ENCODE data around the gene OR2T4. TPM values are rescaled to one million over a fixed set of nuclear protein-coding genes. Genes with fewer than 3 reads are reported as not detected.

The OR2T4 gene
- total RNA-seq, 1 donor from 2014 or later = not detected

GRCh38 chr1:248388426-248388825 is 27.0 kb downstream of the OR2T4 start:
- TF ChIP-seq, protein P1, sequence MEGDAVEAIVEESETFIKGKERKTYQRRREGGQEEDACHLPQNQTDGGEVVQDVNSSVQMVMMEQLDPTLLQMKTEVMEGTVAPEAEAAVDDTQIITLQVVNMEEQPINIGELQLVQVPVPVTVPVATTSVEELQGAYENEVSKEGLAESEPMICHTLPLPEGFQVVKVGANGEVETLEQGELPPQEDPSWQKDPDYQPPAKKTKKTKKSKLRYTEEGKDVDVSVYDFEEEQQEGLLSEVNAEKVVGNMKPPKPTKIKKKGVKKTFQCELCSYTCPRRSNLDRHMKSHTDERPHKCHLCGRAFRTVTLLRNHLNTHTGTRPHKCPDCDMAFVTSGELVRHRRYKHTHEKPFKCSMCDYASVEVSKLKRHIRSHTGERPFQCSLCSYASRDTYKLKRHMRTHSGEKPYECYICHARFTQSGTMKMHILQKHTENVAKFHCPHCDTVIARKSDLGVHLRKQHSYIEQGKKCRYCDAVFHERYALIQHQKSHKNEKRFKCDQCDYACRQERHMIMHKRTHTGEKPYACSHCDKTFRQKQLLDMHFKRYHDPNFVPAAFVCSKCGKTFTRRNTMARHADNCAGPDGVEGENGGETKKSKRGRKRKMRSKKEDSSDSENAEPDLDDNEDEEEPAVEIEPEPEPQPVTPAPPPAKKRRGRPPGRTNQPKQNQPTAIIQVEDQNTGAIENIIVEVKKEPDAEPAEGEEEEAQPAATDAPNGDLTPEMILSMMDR (IDR thresholded peaks at IDR 0.05; ENCODE audit: insufficient read depth, low read length, severe bottlenecking) = no peak
- Histone ChIP-seq H3K27me3 (ENCODE audit: control insufficient read depth, insufficient read depth, low read length) (no peaks in the 10 kb centered on the region), H3K36me3 (ENCODE audit: control insufficient read depth, insufficient read depth, low read length) (no peaks in the 10 kb centered on the region), H3K4me3 (ENCODE audit: low read depth, low read length) (no peak overlapping the region)
- FAIRE-seq (no peak), DNase-seq (ENCODE audit: low read depth) (no peak)

GRCh38 chr1:248393050-248393449 is 31.6 kb downstream of the OR2T4 start:
- Histone ChIP-seq H3K36me3 (ENCODE audit: control insufficient read depth, insufficient read depth, low read length) (no peaks in the 10 kb centered on the region), H3K4me3 (ENCODE audit: low read depth, low read length) (no peak overlapping the region), H3K27me3 (ENCODE audit: control insufficient read depth, insufficient read depth, low read length) (no peaks in the 10 kb centered on the region)
- DNase-seq (ENCODE audit: low read depth) = no peak
- TF ChIP-seq, protein P1 (IDR thresholded peaks at IDR 0.05; ENCODE audit: insufficient read depth, low read length, severe bottlenecking) = no peak
- FAIRE-seq = no peak

DNA sequence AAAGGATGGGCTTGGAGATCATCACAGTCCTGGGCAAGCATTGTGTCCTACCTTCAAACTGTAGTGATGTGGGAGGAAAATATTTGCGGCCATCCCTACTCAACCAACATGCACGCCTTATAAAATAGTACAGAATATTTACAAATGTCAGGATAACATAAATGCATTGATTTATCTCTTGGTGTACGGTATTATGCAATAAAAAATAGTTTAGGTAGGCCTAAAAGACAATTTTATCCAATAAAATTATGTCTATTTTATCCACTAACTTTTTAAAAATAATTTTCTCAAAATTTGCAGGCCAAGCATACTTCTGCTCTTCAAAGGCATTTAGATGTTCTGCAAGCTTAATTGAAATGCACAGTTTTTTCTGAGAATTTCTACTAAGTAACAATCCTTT is 41.3 kb downstream of the OR2T4 start, which contains the start of gene OR2T1:
TSS of gene OR2T1 (plus strand) at position 301 of the 400 bp plus-strand sequence. CDS start 3,100 bp downstream, outside the sequence.
- no peaks in the 10 kb centered on the region for H3K27me3 ChIP-seq (ENCODE audit: control insufficient read depth, insufficient read depth, low read length)
- FAIRE-seq (no peak), DNase-seq (ENCODE audit: low read depth) (no peak)

DNA sequence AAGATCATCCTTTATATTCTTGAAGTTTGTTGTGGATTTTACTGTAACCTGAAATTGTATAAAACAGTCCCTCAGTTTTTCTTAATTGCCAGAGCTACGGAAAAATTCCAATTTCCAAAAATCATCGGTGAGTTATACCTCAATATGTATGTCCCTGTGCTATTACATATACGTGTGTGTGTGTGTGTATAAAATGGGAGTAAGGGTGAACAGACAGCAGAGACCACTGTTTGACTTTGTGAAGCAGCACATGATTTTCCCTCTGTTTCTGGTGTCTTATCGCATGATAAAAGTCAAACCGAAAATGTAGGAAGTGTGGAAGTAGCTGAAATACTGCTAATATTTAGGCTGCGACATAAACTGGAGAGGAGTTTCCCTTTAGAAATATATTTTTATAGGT is 42.6 kb downstream of the OR2T4 start:
- no peaks in the 10 kb centered on the region for H3K36me3 ChIP-seq (ENCODE audit: control insufficient read depth, insufficient read depth, low read length)
- H3K27me3 ChIP-seq (ENCODE audit: control insufficient read depth, insufficient read depth, low read length) = no peaks in the 10 kb centered on the region
- TF ChIP-seq, protein P1 (IDR thresholded peaks at IDR 0.05; ENCODE audit: insufficient read depth, low read length, severe bottlenecking) = no peak
- no peak overlapping the region for H3K4me3 ChIP-seq (ENCODE audit: low read depth, low read length)
- DNase-seq (ENCODE audit: low read depth) (peak; percentile 19), FAIRE-seq (peak; percentile 99)

More for the DNA sequence above, 41.3 kb downstream of the OR2T4 start, which contains the start of gene OR2T1:
- TF ChIP-seq, protein P1 (IDR thresholded peaks at IDR 0.05; ENCODE audit: insufficient read depth, low read length, severe bottlenecking) = no peak
- H3K4me3 ChIP-seq (ENCODE audit: low read depth, low read length) = no peak within 1 kb of the TSS
- H3K36me3 ChIP-seq (ENCODE audit: control insufficient read depth, insufficient read depth, low read length) = no peaks in the 10 kb centered on the region

GRCh38 chr1:248406721-248407692 is 45.5 kb downstream of the OR2T4 start:
- FAIRE-seq = no peak
- TF ChIP-seq, protein P1 (IDR thresholded peaks at IDR 0.05; ENCODE audit: insufficient read depth, low read length, severe bottlenecking) = no peak
- no peak overlapping the region for H3K4me3 ChIP-seq (ENCODE audit: low read depth, low read length)
- H3K27me3 ChIP-seq (ENCODE audit: control insufficient read depth, insufficient read depth, low read length) = no peaks in the 10 kb centered on the region
- DNase-seq (ENCODE audit: low read depth) = no peak
- no peaks in the 10 kb centered on the region for H3K36me3 ChIP-seq (ENCODE audit: control insufficient read depth, insufficient read depth, low read length)

Other genes starting within 250 kb of the OR2T4 start
- not detected in 2 replicates for gene OR2M5, start 216.5 kb upstream of the OR2T4 start, total RNA-seq
- gene OR2M2, start 186.8 kb upstream of the OR2T4 start, total RNA-seq = not detected in 2 replicates
- under 0.01 TPM in 1 of 2 replicates, not detected in the other for gene OR2M3, start 164.4 kb upstream of the OR2T4 start, total RNA-seq
- gene OR2M4, start 130.2 kb upstream of the OR2T4 start, total RNA-seq = not detected in 2 replicates
- gene OR2T33, start 83.7 kb upstream of the OR2T4 start, total RNA-seq = not detected in 2 replicates
- not detected in 2 replicates for gene OR2T12, start 58.2 kb upstream of the OR2T4 start, total RNA-seq
- not detected in 2 replicates for gene OR2M7, start 37.1 kb upstream of the OR2T4 start, total RNA-seq
- not detected in 2 replicates for gene OR14C36, start 12.9 kb upstream of the OR2T4 start, total RNA-seq
- gene OR2T6, start 14.1 kb downstream of the OR2T4 start, total RNA-seq = not detected in 2 replicates
- not detected in 2 replicates for gene OR2T1, start 41.4 kb downstream of the OR2T4 start, total RNA-seq
- not detected in 2 replicates for gene OR2T2, start 84.0 kb downstream of the OR2T4 start, total RNA-seq
- gene OR2T3, start 111.7 kb downstream of the OR2T4 start, total RNA-seq = not detected in 2 replicates
- gene OR2T5, start 126.9 kb downstream of the OR2T4 start, total RNA-seq = not detected in 2 replicates
- not detected in 2 replicates for gene OR2G6, start 146.4 kb downstream of the OR2T4 start, total RNA-seq
- not detected in 2 replicates for gene OR2T29, start 201.1 kb downstream of the OR2T4 start, total RNA-seq
- not detected in 2 replicates for gene OR2T34, start 213.1 kb downstream of the OR2T4 start, total RNA-seq
- gene OR2T10, start 236.0 kb downstream of the OR2T4 start, total RNA-seq = 0.13 TPM in 1 of 2 replicates, not detected in the other